SK-N-MC (cell line): ENCODE measurements around the gene CPLX3.

Experiments
- FOXP2 ChIP-seq: optimal IDR thresholded peaks from 2 replicates; pipeline ENCODE3; 2011; ENCODE audit warnings: mild to moderate bottlenecking, moderate library complexity; ENCODE audit not compliant: insufficient read depth; ENCODE audit errors: extremely low read length, control extremely low read depth
- POLR2AphosphoS5 ChIP-seq: IDR thresholded peaks from 2 replicates; pipeline ENCODE4 v1.6.1; 2012; ENCODE audit warnings: mild to moderate bottlenecking, low read depth, low read length, borderline replicate concordance

DNA sequence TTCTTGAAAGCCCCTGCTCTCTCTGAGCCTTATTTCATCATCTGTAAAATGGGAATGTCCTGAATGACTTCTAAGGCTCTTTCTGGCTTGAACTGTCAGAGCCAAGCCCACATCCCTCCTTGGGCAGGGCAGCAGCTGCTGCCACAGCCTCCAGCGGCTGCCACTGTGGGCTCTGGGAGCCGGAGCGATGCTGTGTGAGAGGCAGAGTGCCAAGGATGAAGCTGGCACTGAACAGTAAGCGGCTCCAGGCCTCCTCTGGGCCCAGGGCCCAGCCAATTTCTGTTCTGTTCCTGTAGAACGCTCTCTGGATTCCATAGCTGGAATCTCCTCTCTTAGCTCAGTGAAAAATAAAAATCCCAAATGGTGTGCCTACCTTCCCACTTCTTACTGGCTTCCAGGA, 4.4 kb downstream of the CPLX3 start:
- TF ChIP-seq FOXP2 (no peak), POLR2AphosphoS5 (no peak)
